Measurements from ENCODE around the gene PRR12.

- TF ChIP-seq FOXP2 (optimal IDR thresholded peaks at IDR 0.05; ENCODE audit: borderline replicate concordance, extremely low read depth, extremely low read length, insufficient read depth) (no peak), POLR2AphosphoS5 (IDR thresholded peaks at IDR 0.05; ENCODE audit: low read depth, low read length) (no peak), TAF1 (IDR thresholded peaks at IDR 0.05; ENCODE audit: borderline replicate concordance, insufficient read depth, low read length) (no peak), SIN3A (IDR thresholded peaks at IDR 0.05; ENCODE audit: borderline replicate concordance, insufficient read depth, low read length) (no peak), REST (IDR thresholded peaks at IDR 0.05; ENCODE audit: insufficient read depth in 1 of 2, low read depth in 2 of 2, low read length in 2 of 2) (no peak)
These were observed 46.8 kb upstream of the PRR12 start for GRCh38 chr19:49544154-49544553.
